Tibial artery (tissue), 4 donors: Measurements from ENCODE around the gene DAZAP2.

Experiments
- DNase-seq, 2 donors: peaks; one replicate each; pipeline ENCODE4 v3.0.0-alpha.2; 2019
- H3K27ac ChIP-seq, 2 donors: fragments of 200-600 bp; sonication (generic) in 1 of 2; 1 replicate in 1 of 2; 2 replicates in 1 of 2; pipeline ENCODE4 v1.5.1; 2018 to 2019; ENCODE audit warnings: mild to moderate bottlenecking in 1 of 2
- H3K27me3 ChIP-seq, 2 donors: fragments of 200-600 bp; sonication (generic) in 1 of 2; one replicate each; pipeline versions ENCODE4 v1.5.1 to v1.6.0; 2016 to 2019
- H3K36me3 ChIP-seq, 3 donors: fragments of 200-600 bp; sonication (generic) in 2 of 3; one replicate each; pipeline ENCODE4 v1.5.1; 2016 to 2019; ENCODE audit warnings: mild to moderate bottlenecking in 2 of 3
- H3K4me1 ChIP-seq, 4 donors: fragments of 200-600 bp; sonication (generic) in 2 of 4; 1 replicate in 3 of 4; 2 replicates in 1 of 4; pipeline ENCODE4 v1.5.1; 2016 to 2019
- H3K4me3 ChIP-seq, 2 donors: fragments of 200-600 bp; sonication (generic) in 1 of 2; 1 replicate in 1 of 2; 2 replicates in 1 of 2; pipeline ENCODE4 v1.5.1; 2018 to 2019; ENCODE audit warnings: mild to moderate bottlenecking in 2 of 2
- H3K9me3 ChIP-seq, 3 donors: fragments of 200-600 bp; sonication (generic) in 1 of 3; one replicate each; pipeline ENCODE4 v1.5.1; 2016 to 2019
- intact Hi-C: fragments of 100-400 bp; cut with DNase I; formaldehyde crosslinking; loops from one replicate; pipeline ENCODE4 v1.15.0; 2023; ENCODE audit warnings: low total_unique reads
- TF ChIP-seq, protein P1 (sequence below), 2 experiments: fragments of 200-600 bp in 1 of 2; fragments of 450-650 bp in 1 of 2; IDR thresholded peaks; one replicate each; pipeline ENCODE4 v1.5.1; 2017 to 2019; ENCODE audit warnings: antibody characterized with exemption in 2 of 2, mild to moderate bottlenecking in 1 of 2, moderate library complexity in 1 of 2

Gene DAZAP2

DNA sequence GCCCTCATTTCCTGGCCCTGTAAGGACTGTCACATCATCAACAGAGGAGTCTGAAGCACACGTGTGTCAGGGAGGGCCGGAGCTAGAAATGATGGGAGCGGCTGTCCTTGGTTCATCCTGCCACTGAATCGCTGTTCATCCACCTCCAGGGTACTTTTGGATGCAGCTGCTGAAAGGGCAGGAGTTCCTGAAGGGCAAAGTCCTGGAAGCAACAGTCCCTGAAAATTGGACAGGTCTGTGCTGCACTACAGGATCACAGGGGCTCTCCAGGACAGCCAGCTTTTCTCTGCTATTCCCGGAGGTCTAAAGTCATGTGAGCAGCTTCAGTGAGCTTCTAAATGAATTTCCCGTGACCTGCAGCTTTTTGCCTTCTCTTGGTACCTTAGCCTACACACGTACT, 38.5 kb upstream of the DAZAP2 start:
- intact Hi-C loops, result no loop called here
- TF ChIP-seq, protein P1, sequence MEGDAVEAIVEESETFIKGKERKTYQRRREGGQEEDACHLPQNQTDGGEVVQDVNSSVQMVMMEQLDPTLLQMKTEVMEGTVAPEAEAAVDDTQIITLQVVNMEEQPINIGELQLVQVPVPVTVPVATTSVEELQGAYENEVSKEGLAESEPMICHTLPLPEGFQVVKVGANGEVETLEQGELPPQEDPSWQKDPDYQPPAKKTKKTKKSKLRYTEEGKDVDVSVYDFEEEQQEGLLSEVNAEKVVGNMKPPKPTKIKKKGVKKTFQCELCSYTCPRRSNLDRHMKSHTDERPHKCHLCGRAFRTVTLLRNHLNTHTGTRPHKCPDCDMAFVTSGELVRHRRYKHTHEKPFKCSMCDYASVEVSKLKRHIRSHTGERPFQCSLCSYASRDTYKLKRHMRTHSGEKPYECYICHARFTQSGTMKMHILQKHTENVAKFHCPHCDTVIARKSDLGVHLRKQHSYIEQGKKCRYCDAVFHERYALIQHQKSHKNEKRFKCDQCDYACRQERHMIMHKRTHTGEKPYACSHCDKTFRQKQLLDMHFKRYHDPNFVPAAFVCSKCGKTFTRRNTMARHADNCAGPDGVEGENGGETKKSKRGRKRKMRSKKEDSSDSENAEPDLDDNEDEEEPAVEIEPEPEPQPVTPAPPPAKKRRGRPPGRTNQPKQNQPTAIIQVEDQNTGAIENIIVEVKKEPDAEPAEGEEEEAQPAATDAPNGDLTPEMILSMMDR (IDR thresholded peaks at IDR 0.05), result no peak
- Histone ChIP-seq H3K36me3 (peaks cover 13 to 71% (median 34%) of the 10 kb centered on the region in 3 donors), H3K4me3 (no peak overlapping the region), H3K9me3 (no peaks in the 10 kb centered on the region), H3K27ac (no peak overlapping the region), H3K4me1 (no peaks in the 10 kb centered on the region), H3K27me3 (no peaks in the 10 kb centered on the region)
- no peak for DNase-seq

DNA sequence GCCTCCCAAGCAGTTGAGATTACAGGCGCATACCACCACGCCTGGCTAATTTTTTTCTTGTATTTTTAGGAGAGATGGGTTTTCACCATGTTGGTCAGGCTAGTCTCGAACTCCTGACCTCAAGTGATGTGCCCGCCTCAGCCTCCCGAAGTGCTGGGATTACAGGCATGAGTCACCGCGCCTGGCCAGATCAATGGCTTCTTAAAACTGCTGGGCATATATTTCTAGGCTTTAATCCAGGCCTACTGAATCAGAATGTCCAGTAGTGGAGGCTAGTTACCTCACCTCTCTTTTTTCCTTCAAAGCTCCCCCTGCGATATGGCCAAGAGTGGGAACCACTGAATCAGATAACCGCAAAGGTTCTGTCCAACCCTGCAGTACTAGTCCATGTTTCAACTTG, 37.8 kb upstream of the DAZAP2 start:
- intact Hi-C loops, result no loop called here
- no peaks in the 10 kb centered on the region for H3K9me3 ChIP-seq

DNA sequence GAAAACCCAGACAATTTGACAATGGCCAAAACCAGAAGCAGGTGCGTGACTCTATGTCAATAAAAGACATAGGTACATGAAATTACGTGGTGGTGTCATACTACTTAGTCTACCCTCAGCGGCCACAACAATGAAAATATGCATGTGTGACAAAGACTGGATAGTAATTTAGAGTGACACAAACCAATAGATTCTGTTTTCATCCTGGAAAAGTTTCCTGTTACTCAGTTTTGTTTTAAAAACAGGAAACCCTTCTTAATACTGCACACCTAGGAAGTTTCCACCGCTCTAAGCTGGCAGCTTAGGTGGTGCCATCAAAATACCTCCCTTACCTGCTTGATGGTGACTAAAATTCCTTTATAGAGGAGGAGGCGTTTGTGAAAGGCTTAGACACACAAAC, 35.9 kb upstream of the DAZAP2 start:
- Histone ChIP-seq H3K9me3 (no peaks in the 10 kb centered on the region), H3K36me3 (peaks cover 8 to 72% (median 24%) of the 10 kb centered on the region in 3 donors), H3K27ac (no peak overlapping the region), H3K27me3 (no peaks in the 10 kb centered on the region), H3K4me3 (no peak overlapping the region), H3K4me1 (no peaks in the 10 kb centered on the region)
- TF ChIP-seq, protein P1 (IDR thresholded peaks at IDR 0.05), result no peak
- DNase-seq, result no peak
- intact Hi-C loops, result no loop called here

More for the DNA sequence above, 37.8 kb upstream of the DAZAP2 start:
- Histone ChIP-seq H3K36me3 (peaks cover 13 to 67% (median 32%) of the 10 kb centered on the region in 3 donors), H3K4me1 (no peaks in the 10 kb centered on the region), H3K27ac (no peak overlapping the region), H3K27me3 (no peaks in the 10 kb centered on the region), H3K4me3 (no peak overlapping the region)
- TF ChIP-seq, protein P1 (IDR thresholded peaks at IDR 0.05), result no peak
- no peak for DNase-seq

DNA sequence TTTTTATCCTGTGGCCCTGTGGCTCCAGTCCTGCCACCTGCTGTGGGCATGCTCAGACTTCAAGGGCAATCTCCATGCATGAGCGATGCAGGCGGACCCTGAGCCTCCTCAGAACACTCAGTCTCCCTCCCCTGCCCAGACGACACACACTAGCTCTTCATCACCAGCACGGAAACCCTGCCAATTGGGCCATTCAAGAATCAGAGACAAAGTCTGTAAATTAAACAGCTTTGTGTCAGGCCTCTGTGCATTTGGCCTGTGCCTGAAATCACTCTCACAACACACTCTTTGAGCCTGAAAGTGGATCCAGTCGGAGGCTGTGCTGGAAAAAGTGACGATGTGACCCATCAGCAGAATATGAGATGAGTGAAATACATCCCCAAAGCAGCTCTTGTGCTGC, 33.3 kb upstream of the DAZAP2 start:
- TF ChIP-seq, protein P1 (IDR thresholded peaks at IDR 0.05), result no peak
- H3K36me3 ChIP-seq, result peaks cover 6 to 51% (median 13%) of the 10 kb centered on the region in 3 donors
- no peak overlapping the region for H3K4me3 ChIP-seq
- H3K4me1 ChIP-seq, result no peaks in the 10 kb centered on the region
- no peak for DNase-seq
- H3K9me3 ChIP-seq, result no peaks in the 10 kb centered on the region
- no peaks in the 10 kb centered on the region for H3K27me3 ChIP-seq
- intact Hi-C loops, result no loop called here
- H3K27ac ChIP-seq, result no peak overlapping the region

DNA sequence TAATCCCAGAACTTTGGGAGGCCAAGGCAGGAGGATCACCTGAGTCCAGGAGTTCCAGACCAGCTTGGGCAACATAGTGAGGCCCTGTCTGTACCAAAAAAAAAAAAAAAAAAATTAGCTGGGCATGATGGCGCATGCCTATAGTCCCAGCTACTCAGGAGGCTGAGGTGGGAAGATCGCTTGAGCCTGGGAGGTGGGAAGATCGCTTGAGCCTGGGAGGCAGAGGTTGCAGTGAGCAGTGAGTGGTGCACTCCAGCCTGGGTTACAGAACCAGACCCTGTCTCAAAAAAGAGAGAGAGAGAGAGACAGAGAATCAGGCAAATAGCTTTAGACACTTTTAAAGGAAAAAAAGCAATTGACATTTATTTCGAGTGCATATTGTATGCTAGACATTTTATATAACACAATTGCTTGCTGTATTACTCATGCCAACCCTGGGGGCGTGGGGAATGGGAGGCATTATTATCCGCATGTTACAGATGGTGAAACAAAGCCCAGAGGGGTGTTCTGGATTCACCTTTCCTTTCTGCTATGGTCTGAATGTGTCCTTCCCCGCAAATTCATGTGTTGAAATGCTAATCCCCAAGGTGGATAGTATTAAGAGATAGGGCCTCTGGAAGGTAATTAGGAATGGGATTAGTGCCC, 30.5 kb upstream of the DAZAP2 start:
- H3K27ac ChIP-seq, result no peak overlapping the region
- H3K36me3 ChIP-seq, result peaks cover 6 to 37% (median 6%) of the 10 kb centered on the region in 3 donors
- no peaks in the 10 kb centered on the region for H3K27me3 ChIP-seq
- no peak for DNase-seq
- H3K4me3 ChIP-seq, result no peak overlapping the region
- no peaks in the 10 kb centered on the region for H3K9me3 ChIP-seq
- TF ChIP-seq, protein P1 (IDR thresholded peaks at IDR 0.05), result no peak
- intact Hi-C loops, result no loop called here
- no peaks in the 10 kb centered on the region for H3K4me1 ChIP-seq
